Measurements from ENCODE around the gene MEGF11. TPM values are rescaled to one million over a fixed set of nuclear protein-coding genes. Genes with fewer than 3 reads are reported as not detected.

Gene MEGF11
- total RNA-seq, 1 experiment from 2014 or later = 1.2 TPM

DNA sequence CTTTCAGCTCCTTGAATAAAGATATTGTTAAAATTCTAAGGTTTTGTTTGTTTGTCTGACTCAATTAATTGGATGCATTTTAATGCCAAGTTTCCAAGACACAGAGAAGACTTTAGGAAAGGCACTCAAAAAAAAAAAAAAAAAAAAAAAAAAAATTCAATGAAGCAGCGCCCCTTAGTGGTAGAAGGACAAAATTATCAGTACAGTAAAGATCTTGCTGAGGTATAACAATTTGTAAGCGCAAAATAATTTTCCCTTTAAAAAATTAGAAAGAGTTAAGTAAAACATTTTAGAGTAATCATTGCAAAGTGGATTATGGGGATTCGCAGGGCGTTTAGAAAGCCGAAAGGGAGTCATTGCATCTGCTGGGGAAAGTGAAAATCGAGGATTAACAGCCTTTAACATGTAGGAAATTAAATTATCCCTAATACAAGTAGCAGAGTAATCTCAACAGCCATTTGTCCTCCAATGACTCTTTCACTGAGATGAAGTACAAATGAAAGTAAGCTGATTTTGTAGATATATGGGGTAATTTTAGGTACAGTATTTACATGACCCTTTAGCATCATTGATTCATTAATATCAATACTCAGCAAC lies 34.0 kb upstream of the MEGF11 start:
- no peak overlapping the region for H4K91ac ChIP-seq (ENCODE audit: insufficient read length, low read depth, low read length)
- H4K8ac ChIP-seq (replicated peaks; ENCODE audit: insufficient read length, low read depth, low read length) = no peak overlapping the region
- H3K27ac ChIP-seq (ENCODE audit: insufficient read length, low read depth, low read length) = no peak overlapping the region
- H3K4me3 Mint-ChIP-seq = no peak overlapping the region
- H2AFZ ChIP-seq (ENCODE audit: low read length) = no peak overlapping the region
- no peak overlapping the region for H3K23ac ChIP-seq (ENCODE audit: insufficient read length, low read depth, low read length)
- H3K79me1 ChIP-seq (ENCODE audit: insufficient read depth, low read depth, low read length, poor library complexity, severe bottlenecking) = no peaks in the 10 kb centered on the region
- no peak overlapping the region for H3K9ac ChIP-seq (ENCODE audit: extremely low read depth, insufficient read length, low read length)
- H3K27me3 Mint-ChIP-seq (ENCODE audit: low read depth) = peaks cover 1% of the 10 kb centered on the region
- H2BK15ac ChIP-seq (ENCODE audit: low read depth, low read length) = no peak overlapping the region
- no peaks in the 10 kb centered on the region for H3K4me1 ChIP-seq (ENCODE audit: insufficient read depth, low read length)
- H3K27ac Mint-ChIP-seq = no peak overlapping the region
- H2BK12ac ChIP-seq (ENCODE audit: insufficient read length, low read depth, low read length) = no peak overlapping the region
- H3K36me3 Mint-ChIP-seq (ENCODE audit: insufficient read depth in 1 of 3, low read depth in 3 of 3) = no peaks in the 10 kb centered on the region
- peak; percentile 76 for TF ChIP-seq CTCF (conservative IDR thresholded peaks at IDR 0.05)
- H3K4me2 ChIP-seq (ENCODE audit: insufficient read depth, insufficient read length, low read length) = no peak overlapping the region
- H3K79me2 ChIP-seq (ENCODE audit: insufficient read depth, low read length) = no peaks in the 10 kb centered on the region
- no peak overlapping the region for H3T11ph ChIP-seq (ENCODE audit: low read length)
- no peak overlapping the region for H2BK20ac ChIP-seq (ENCODE audit: low read depth, low read length, poor library complexity, severe bottlenecking)
- no peak overlapping the region for H3K14ac ChIP-seq (ENCODE audit: insufficient read depth, low read length)
- H3K4me1 Mint-ChIP-seq = peaks cover 10 to 11% of the 10 kb centered on the region in 2 experiments
- no peaks in the 10 kb centered on the region for H4K20me1 ChIP-seq (ENCODE audit: control insufficient read depth, insufficient read depth, insufficient read length)
- DNase-seq = no peak
- H3K27me3 ChIP-seq (ENCODE audit: insufficient read depth, low read length) = no peaks in the 10 kb centered on the region
- H3K9me3 ChIP-seq (ENCODE audit: control insufficient read depth, low read depth, low read length) = no peaks in the 10 kb centered on the region
- no CpG with 5 or more reads among the region's 6 CpGs for WGBS (ENCODE audit: extremely low coverage, insufficient read length, low lambda C conversion rate)
- no peak overlapping the region for H3K56ac ChIP-seq (ENCODE audit: insufficient read length, low read depth, low read length)
- H2BK5ac ChIP-seq (ENCODE audit: insufficient read length, low read length) = no peak overlapping the region
- no peaks in the 10 kb centered on the region for H3K23me2 ChIP-seq (ENCODE audit: insufficient read length, low read depth, low read length, poor library complexity, severe bottlenecking)
- no peak overlapping the region for H2BK120ac ChIP-seq (ENCODE audit: low read depth, low read length, poor library complexity, severe bottlenecking)
- no peak overlapping the region for H4K5ac ChIP-seq (ENCODE audit: insufficient read length, low read depth, low read length)
- no peak overlapping the region for H2AK5ac ChIP-seq (ENCODE audit: insufficient read length, low read length)
- H3K18ac ChIP-seq (ENCODE audit: insufficient read length, low read depth, low read length) = no peak overlapping the region
- H3K9me3 Mint-ChIP-seq = no peaks in the 10 kb centered on the region
- H3K4ac ChIP-seq (ENCODE audit: low read depth, low read length) = no peak overlapping the region
